Measurements from ENCODE around the gene MAML2. TPM values are rescaled to one million over a fixed set of nuclear protein-coding genes. Genes with fewer than 3 reads are reported as not detected.

Gene MAML2
- total RNA-seq, 4 donors from 2014 or later: 17.6 to 31.6 (median 25.8) TPM

GRCh38 chr11:96152623-96153022, 190.4 kb downstream of the MAML2 start:
- H3K4me3 ChIP-seq (ENCODE audit: low read depth, poor library complexity, severe bottlenecking): no peak overlapping the region
- no peak for DNase-seq (ENCODE audit: low spot score in 2 of 2)
- 65 to 76% methylated on average over 1 of the region's 1 CpG for WGBS, 2 donors
- intact Hi-C loops (cut with DNase I; ENCODE audit: low total_unique reads): no loop called here
- TF ChIP-seq CTCF (IDR thresholded peaks at IDR 0.05) (no peak), POLR2A (IDR thresholded peaks at IDR 0.05) (no peak)

GRCh38 chr11:96151501-96151900, 191.5 kb downstream of the MAML2 start:
- WGBS, 2 donors: 87 to 93% methylated on average over 3 of the region's 3 CpGs
- TF ChIP-seq CTCF (IDR thresholded peaks at IDR 0.05): no peak
- no peak for TF ChIP-seq POLR2A (IDR thresholded peaks at IDR 0.05)
- DNase-seq (ENCODE audit: low spot score in 2 of 2): no peak
- intact Hi-C loops (cut with DNase I; ENCODE audit: low total_unique reads): no loop called here
- H3K4me3 ChIP-seq (ENCODE audit: low read depth, poor library complexity, severe bottlenecking): no peak overlapping the region

- TF ChIP-seq CTCF (IDR thresholded peaks at IDR 0.05) (no peak), POLR2A (IDR thresholded peaks at IDR 0.05) (no peak)
- intact Hi-C loops (cut with DNase I; ENCODE audit: low total_unique reads): no loop called here
- WGBS, 2 donors: 78 to 79% methylated on average over 4 of the region's 4 CpGs
- H3K4me3 ChIP-seq (ENCODE audit: low read depth, poor library complexity, severe bottlenecking): no peak overlapping the region
- DNase-seq (ENCODE audit: low spot score in 2 of 2): no peak
These were observed 192.4 kb downstream of the MAML2 start for GRCh38 chr11:96150609-96151008.

- TF ChIP-seq POLR2A (IDR thresholded peaks at IDR 0.05) (no peak), CTCF (IDR thresholded peaks at IDR 0.05) (no peak)
- WGBS, 2 donors: 73 to 74% methylated on average over 7 of the region's 7 CpGs
- intact Hi-C loops (cut with DNase I; ENCODE audit: low total_unique reads): no loop called here
- DNase-seq (ENCODE audit: low spot score in 2 of 2): no peak
- no peak overlapping the region for H3K4me3 ChIP-seq (ENCODE audit: low read depth, poor library complexity, severe bottlenecking)
These were observed 193.0 kb downstream of the MAML2 start for GRCh38 chr11:96149743-96150555.

- DNase-seq (ENCODE audit: low spot score in 2 of 2): no peak
- intact Hi-C loops (cut with DNase I; ENCODE audit: low total_unique reads): no loop called here
- TF ChIP-seq POLR2A (IDR thresholded peaks at IDR 0.05) (no peak), CTCF (IDR thresholded peaks at IDR 0.05) (no peak)
- WGBS, 2 donors: 53 to 60% methylated on average over 6 of the region's 6 CpGs
- H3K4me3 ChIP-seq (ENCODE audit: low read depth, poor library complexity, severe bottlenecking): no peak overlapping the region
These were observed 195.0 kb downstream of the MAML2 start for GRCh38 chr11:96147906-96148486.
